Naive thymus-derived CD8-positive, alpha-beta T cell (primary cell): ENCODE data around the gene DCLK1. TPM values are rescaled to one million over a fixed set of nuclear protein-coding genes. Genes with fewer than 3 reads are reported as not detected.

Experiments
- ATAC-seq, 2 donors: fragments of 150-1000 bp; cut with Tn5 transposase in 1 of 2; sonication (Bioruptor Pico), chemical (Tn5 transposase) in 1 of 2; 1 replicate in 1 of 2; 2 replicates in 1 of 2; pipeline ENCODE4 v1.10.0; 2021; ENCODE audit warnings: mild to moderate bottlenecking in 2 of 2, moderate library complexity in 2 of 2
- POLR2A ChIA-PET: fragments of 350-600 bp; sonication (Branson Sonifier 250); formaldehyde crosslinking; loops from one replicate; lab custom pipeline; 2021; ENCODE audit warnings: antibody characterized with exemption; lab: Charles Lee
- DNase-seq, 10 donors: peaks; one replicate each; pipeline versions ENCODE4 v3.0.0 to v3.0.0-alpha.2; 2020 to 2022
- H3K27ac Mint-ChIP-seq, 10 donors: one replicate each; pipeline ENCODE4 v1.8.0; 2020 to 2022; ENCODE audit warnings: mild to moderate bottlenecking in 10 of 10, mixed read lengths in 10 of 10, moderate library complexity in 4 of 10, inconsistent platforms in 1 of 10
- H3K27me3 Mint-ChIP-seq, 5 donors: one replicate each; pipeline ENCODE4 v1.8.0; 2021 to 2022; ENCODE audit warnings: mixed read lengths in 5 of 5
- H3K36me3 Mint-ChIP-seq, 3 donors: one replicate each; pipeline ENCODE4 v1.8.0; 2020 to 2022; ENCODE audit warnings: mixed read lengths in 3 of 3, mild to moderate bottlenecking in 2 of 3, inconsistent platforms in 1 of 3
- H3K4me1 Mint-ChIP-seq, 4 donors: one replicate each; pipeline ENCODE4 v1.8.0; 2021 to 2022; ENCODE audit warnings: mixed read lengths in 4 of 4
- H3K4me3 Mint-ChIP-seq, 10 donors: one replicate each; pipeline ENCODE4 v1.8.0; 2020 to 2022; ENCODE audit warnings: mild to moderate bottlenecking in 10 of 10, mixed read lengths in 10 of 10, moderate library complexity in 6 of 10, inconsistent platforms in 1 of 10
- H3K9me3 Mint-ChIP-seq, 9 donors: one replicate each; pipeline ENCODE4 v1.8.0; 2020 to 2022; ENCODE audit warnings: mixed read lengths in 9 of 9, mild to moderate bottlenecking in 3 of 9, inconsistent platforms in 1 of 9, moderate library complexity in 1 of 9
- polyA plus RNA-seq, 3 donors: library from polyadenylated mRNA; unstranded; fragments of 300-500 nt; fragmentation: Illumina TruSeq; gene quantifications; one replicate each; pipeline ENCODE4 v1.2.3, GENCODE V29; 2021
- total RNA-seq, 8 experiments: library from RNA in 2 of 8; stranded (reverse) in 2 of 8; gene quantifications; one replicate each; pipeline ENCODE4 v1.2.3 and lab custom pipeline; 2021 to 2026

DCLK1 gene
- total and polyA plus RNA-seq, 5 experiments from 2014 or later = not detected

DNA sequence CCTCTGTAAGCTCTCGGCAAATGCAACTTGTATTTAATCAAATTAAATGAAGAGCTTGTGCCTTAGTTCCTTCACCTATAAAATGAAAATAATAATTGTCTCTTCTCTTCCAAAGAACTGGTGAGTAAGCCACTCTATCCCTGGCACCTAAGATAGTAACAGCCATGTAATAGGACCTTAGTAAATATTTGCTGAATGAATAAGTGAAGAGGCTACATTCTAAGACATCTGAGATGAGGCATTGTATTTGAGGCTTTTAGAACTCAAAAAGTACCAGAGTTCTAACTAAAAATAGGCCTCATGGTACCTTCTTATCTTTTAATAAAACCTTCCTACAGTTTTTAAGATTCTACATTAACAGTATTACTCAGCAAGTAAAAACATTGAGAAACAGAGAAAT, 17.3 kb upstream of the DCLK1 start:
- Mint-ChIP-seq H3K4me3 (no peak overlapping the region), H3K27me3 (peaks cover 0 to 5% (median 3%) of the 10 kb centered on the region in 5 donors), H3K9me3 (peaks cover 3 to 16% (median 9%) of the 10 kb centered on the region in 9 donors), H3K36me3 (no peaks in the 10 kb centered on the region), H3K27ac (no peak overlapping the region), H3K4me1 (no peaks in the 10 kb centered on the region)
- POLR2A ChIA-PET = no interaction called here
- DNase-seq = no peak
- no peak for ATAC-seq

DNA sequence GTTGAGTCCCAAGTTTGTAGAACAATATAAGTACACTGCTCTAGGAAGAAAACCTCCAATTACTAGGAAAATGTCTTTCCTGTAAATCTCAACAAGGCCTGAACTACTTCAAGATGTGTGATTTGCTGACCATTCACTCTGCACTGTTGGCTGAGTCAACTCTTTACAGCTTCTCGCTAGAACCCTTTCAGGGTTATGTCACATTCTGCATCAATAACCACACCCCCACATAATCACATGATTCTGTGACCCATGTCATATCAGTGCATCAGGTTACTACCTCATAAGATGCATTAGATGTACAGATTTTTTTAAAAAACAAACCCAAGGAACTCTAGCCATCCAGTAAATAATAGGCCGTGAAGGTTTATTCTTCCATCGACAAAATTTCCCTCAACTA, 16.1 kb upstream of the DCLK1 start:
- Mint-ChIP-seq H3K27ac (no peak overlapping the region), H3K27me3 (peaks cover 0 to 5% (median 0%) of the 10 kb centered on the region in 5 donors), H3K4me1 (no peaks in the 10 kb centered on the region), H3K36me3 (no peaks in the 10 kb centered on the region), H3K4me3 (no peak overlapping the region), H3K9me3 (peaks cover 2 to 16% (median 9%) of the 10 kb centered on the region in 9 donors)
- DNase-seq (no peak), ATAC-seq (no peak)
- POLR2A ChIA-PET = no interaction called here

DNA sequence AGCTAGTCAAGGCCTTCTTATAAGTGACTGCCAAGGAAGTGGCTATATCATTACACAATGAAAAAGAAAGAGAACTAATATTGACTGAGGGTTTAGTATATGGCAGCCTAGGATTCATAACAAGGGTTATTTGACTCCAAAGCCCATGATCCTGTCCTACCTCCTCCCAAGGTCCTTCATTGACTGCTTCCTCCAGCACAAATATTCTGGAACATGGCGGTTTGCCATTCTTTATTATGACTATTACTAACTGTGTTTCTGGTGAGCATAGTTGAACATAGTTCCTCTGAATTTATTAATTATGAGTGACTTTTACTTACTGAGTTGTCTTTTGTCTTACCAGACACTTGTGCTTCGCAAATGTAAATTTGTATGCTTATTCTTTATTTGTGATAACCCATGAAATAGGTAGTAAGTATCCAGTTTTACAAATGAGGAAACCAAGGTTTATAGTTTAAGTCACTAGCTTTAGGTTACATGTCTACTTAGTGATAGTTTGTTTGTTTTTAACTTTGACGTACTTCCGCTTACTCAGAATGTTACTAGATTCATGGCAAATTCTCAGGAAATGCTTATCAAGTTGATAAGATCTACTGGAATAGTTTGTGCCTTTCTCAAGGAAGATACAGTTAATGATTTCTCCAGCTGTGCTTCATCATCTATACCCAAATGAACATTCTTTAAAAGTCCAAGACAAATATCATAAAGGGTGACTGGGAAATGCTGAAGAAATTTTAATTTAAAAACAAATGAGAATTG, 15.5 kb upstream of the DCLK1 start:
- H3K27me3 Mint-ChIP-seq = peaks cover 0 to 5% (median 0%) of the 10 kb centered on the region in 5 donors
- H3K9me3 Mint-ChIP-seq = peaks cover 2 to 16% (median 8%) of the 10 kb centered on the region in 9 donors
- ATAC-seq = no peak
- no peak overlapping the region for H3K27ac Mint-ChIP-seq
- DNase-seq = no peak
- no peaks in the 10 kb centered on the region for H3K36me3 Mint-ChIP-seq
- H3K4me1 Mint-ChIP-seq = no peaks in the 10 kb centered on the region
- POLR2A ChIA-PET = no interaction called here
- no peak overlapping the region for H3K4me3 Mint-ChIP-seq

DNA sequence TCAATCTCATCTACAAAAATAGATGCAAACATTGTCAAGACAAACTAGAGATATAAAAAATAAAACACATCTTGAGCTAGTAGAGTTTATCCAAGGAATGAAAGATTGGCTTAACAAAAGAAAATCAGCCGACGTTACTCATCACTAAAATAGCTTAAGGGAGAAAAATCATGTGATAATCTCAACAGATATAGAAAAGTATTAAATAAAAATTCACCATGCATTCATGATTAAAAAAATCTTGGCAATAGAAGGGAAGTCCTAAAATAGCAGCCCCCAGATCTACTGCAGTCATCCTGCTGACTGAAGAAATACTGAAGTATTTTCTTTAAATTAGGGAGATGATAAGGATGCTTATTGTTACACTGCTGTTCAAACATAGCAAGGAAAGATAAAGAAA, 12.6 kb upstream of the DCLK1 start:
- DNase-seq (no peak), ATAC-seq (no peak)
- Mint-ChIP-seq H3K4me3 (no peak overlapping the region), H3K9me3 (peaks cover 0 to 20% (median 2%) of the 10 kb centered on the region in 9 donors), H3K36me3 (no peaks in the 10 kb centered on the region), H3K27me3 (peaks cover 0 to 5% (median 0%) of the 10 kb centered on the region in 5 donors), H3K27ac (no peak overlapping the region), H3K4me1 (no peaks in the 10 kb centered on the region)
- POLR2A ChIA-PET = no interaction called here

DNA sequence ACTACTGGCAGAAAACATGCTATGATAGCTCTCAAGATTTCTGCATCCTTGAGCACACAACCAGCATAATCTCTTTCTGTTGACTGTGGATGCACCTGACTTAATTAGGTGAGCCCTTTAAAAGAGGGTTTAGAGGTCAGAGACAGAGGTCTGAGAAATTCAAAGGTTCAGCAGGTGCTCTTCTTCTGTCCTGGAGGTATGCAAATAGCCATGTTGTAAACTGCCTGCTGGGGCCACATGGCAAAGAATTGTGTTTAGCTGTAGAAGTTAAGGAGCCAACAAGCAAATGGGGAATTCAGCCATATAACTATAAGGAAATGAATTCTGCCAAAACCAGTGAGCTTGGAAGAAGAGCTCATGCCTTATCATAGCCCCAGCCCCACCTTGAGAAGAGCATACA, 11.6 kb upstream of the DCLK1 start:
- Mint-ChIP-seq H3K9me3 (peaks cover 0 to 21% (median 2%) of the 10 kb centered on the region in 9 donors), H3K27me3 (peaks cover 0 to 5% (median 0%) of the 10 kb centered on the region in 5 donors), H3K36me3 (no peaks in the 10 kb centered on the region), H3K4me3 (no peak overlapping the region), H3K4me1 (no peaks in the 10 kb centered on the region), H3K27ac (no peak overlapping the region)
- ATAC-seq (no peak), DNase-seq (no peak)
- POLR2A ChIA-PET = no interaction called here

DNA sequence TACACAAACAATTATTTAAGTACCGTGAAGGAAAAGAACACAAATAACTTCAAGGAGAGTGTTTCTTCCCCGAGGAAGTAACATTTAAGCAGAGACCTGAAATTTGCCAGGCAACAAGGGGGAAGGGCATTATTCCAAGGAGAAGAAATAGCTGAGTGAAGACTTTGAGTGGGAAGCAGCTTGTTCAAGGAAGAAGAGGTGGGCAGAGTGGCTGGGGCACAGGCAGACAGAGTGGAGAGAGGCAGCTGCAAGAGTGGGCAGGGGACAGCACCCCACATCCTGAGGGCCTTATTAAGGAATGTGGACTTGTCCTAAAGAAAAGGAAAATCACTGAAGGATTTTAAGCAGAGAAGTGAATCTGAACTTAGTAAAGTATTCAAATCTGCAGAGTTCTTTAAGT, 4.7 kb upstream of the DCLK1 start:
- Mint-ChIP-seq H3K9me3 (peaks cover 0 to 22% (median 3%) of the 10 kb centered on the region in 9 donors), H3K4me3 (no peak overlapping the region), H3K36me3 (peaks cover 0 to 11% (median 0%) of the 10 kb centered on the region in 3 donors), H3K27ac (no peak overlapping the region), H3K27me3 (peaks cover 15 to 50% (median 35%) of the 10 kb centered on the region in 5 donors), H3K4me1 (no peaks in the 10 kb centered on the region)
- POLR2A ChIA-PET = no interaction called here
- DNase-seq = no peak
- no peak for ATAC-seq

DNA sequence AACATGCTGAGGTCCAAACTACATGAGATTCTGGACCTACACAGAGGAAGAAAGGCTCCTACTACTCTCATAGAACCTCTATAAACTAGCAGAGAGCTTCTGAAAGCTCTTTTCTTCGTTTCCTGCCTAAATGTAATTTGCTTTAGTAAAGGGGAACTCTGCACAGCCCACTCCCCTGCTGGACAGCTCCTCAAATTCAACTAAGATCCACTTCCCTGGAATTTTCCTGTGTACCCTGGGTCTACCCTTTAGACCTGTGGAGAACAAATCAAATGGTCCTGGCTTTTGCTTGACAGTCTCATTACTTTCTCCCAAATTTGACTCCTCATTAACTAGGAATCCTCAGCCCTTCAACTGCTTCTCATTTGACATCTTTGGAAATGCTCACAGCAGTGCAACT, 3.5 kb upstream of the DCLK1 start:
- DNase-seq (no peak), ATAC-seq (no peak)
- H3K27me3 Mint-ChIP-seq = peaks cover 18 to 62% (median 42%) of the 10 kb centered on the region in 5 donors
- POLR2A ChIA-PET = no interaction called here
- H3K4me3 Mint-ChIP-seq = no peak overlapping the region
- H3K27ac Mint-ChIP-seq = peak overlapping the region in 2 of 10 donors; percentile 18 to 40
- peaks cover 0 to 18% (median 3%) of the 10 kb centered on the region in 9 donors for H3K9me3 Mint-ChIP-seq
- H3K36me3 Mint-ChIP-seq = peaks cover 0 to 11% (median 0%) of the 10 kb centered on the region in 3 donors
- H3K4me1 Mint-ChIP-seq = peaks cover 0 to 4% (median 0%) of the 10 kb centered on the region in 4 donors

DNA sequence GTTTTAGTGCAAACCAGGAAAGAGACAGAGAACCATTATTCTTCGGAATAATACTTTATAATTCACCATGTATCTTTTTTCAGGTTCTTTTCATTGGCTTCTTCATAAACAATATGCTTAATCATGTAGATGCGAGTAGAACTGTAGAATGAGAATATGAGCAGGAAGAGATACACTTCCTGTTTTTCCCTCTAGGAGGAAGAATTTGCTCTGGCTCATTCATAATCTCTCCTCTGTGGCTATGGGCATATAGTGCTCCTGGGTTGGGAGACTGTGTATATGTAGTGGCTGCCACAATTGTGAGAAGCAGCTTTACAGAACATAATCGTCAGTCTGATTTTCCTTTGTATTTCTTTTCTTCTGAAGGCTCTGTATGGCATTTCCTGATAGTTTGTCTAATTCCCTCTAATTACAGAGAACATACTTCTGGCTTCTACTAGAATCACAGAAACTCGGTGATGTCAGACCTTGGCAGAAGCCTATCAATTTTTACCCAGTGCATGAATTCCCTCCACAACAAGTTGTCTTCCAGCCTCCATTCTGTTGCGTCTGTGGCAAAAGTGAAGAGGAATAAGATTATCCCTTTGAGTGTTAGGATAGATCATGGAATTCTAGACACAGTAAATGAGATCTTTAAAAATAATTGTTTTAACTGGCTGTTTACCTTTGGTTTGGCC, 2.9 kb upstream of the DCLK1 start:
- peaks cover 0 to 4% (median 0%) of the 10 kb centered on the region in 4 donors for H3K4me1 Mint-ChIP-seq
- no peak overlapping the region for H3K27ac Mint-ChIP-seq
- DNase-seq (no peak), ATAC-seq (no peak)
- peaks cover 0 to 11% (median 0%) of the 10 kb centered on the region in 3 donors for H3K36me3 Mint-ChIP-seq
- peaks cover 18 to 68% (median 46%) of the 10 kb centered on the region in 5 donors for H3K27me3 Mint-ChIP-seq
- H3K4me3 Mint-ChIP-seq = no peak overlapping the region
- POLR2A ChIA-PET = no interaction called here
- peaks cover 0 to 18% (median 3%) of the 10 kb centered on the region in 9 donors for H3K9me3 Mint-ChIP-seq

DNA sequence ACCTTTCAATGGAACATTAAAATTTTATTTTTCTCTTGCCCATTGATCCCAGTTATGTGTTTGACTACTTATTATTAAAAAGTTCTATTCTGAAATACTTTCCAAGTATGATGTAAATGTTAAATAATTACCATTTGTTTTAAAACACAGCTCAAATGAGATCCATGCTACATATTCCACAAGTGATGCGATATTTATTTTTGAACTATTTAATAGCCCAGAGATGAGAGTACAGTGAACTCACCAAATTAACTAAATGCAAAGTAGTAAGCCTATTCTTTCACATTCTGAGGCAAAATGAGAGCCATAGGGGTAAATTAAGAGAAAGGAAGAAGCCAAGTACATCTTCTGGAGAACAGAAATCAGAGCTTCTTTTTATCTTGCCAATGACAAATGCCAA, 1.2 kb upstream of the DCLK1 start:
- H3K4me1 Mint-ChIP-seq = peaks cover 0 to 4% (median 0%) of the 10 kb centered on the region in 4 donors
- no peak for ATAC-seq
- DNase-seq = no peak
- H3K27me3 Mint-ChIP-seq = peaks cover 18 to 69% (median 50%) of the 10 kb centered on the region in 5 donors
- no peak overlapping the region for H3K27ac Mint-ChIP-seq
- no peak overlapping the region for H3K4me3 Mint-ChIP-seq
- POLR2A ChIA-PET = no interaction called here
- peaks cover 0 to 11% (median 0%) of the 10 kb centered on the region in 3 donors for H3K36me3 Mint-ChIP-seq
- H3K9me3 Mint-ChIP-seq = peaks cover 0 to 17% (median 3%) of the 10 kb centered on the region in 9 donors

DNA sequence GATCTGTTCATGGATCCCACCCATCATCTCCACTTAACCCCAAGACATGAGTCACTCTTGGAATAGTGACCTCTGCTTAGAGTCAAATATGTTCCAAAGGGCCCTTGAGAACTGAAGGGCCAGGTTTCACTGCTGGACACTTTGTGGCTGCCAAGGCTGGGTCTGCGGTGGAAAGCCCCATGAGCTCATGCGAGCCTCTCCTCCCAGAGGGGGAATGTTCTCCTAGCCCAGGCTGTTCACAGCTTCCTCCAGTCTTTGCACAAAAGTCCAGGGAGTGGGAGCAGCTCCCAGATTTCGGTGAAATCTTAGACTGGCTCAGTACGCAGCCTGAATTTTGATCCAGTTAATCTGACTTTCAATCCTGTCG, 732 bp upstream of the DCLK1 start:
- ATAC-seq = no peak
- H3K4me1 Mint-ChIP-seq = peaks cover 0 to 4% (median 0%) of the 10 kb centered on the region in 4 donors
- peaks cover 0 to 17% (median 3%) of the 10 kb centered on the region in 9 donors for H3K9me3 Mint-ChIP-seq
- POLR2A ChIA-PET = no interaction called here
- no peak overlapping the region for H3K27ac Mint-ChIP-seq
- no peak overlapping the region for H3K4me3 Mint-ChIP-seq
- H3K36me3 Mint-ChIP-seq = peaks cover 0 to 11% (median 0%) of the 10 kb centered on the region in 3 donors
- H3K27me3 Mint-ChIP-seq = peaks cover 18 to 69% (median 50%) of the 10 kb centered on the region in 5 donors
- no peak for DNase-seq

DNA sequence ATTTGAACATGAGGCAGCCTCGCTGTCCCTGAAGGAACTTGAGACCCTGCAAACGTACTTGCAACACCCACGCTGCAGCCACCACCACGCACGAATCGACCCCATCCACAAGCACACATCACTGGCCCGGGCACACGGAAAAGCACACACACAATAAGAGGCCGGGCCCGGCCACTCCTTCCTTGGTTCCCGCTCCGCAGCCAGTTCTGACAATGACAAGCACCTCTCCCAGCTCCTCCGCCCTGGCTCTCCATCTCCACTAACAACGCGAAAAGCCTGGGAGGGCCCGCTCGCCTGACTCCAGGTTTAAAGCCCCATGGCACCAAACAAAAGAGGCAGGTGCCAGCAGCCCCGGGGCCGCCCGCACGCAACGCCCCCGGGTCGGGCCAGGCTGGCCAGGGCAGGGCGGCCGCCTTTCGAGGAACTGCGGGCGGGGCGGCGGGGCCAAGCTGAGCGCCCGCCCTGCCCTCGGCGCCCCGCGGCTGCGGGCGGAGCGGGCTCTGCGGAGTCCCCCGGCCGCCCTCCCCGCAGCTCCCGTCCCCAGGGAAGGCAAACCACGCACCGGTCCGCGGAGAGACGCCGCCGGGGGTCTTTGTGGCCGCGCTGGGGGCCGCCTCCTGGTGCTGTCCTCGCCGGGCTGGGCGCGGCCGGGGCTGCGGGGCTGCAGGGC, 495 bp downstream of the DCLK1 start:
- Mint-ChIP-seq H3K27me3 (peaks cover 18 to 63% (median 48%) of the 10 kb centered on the region in 5 donors), H3K4me1 (peaks cover 0 to 4% (median 0%) of the 10 kb centered on the region in 4 donors), H3K4me3 (no peak overlapping the region), H3K36me3 (peaks cover 0 to 9% (median 0%) of the 10 kb centered on the region in 3 donors), H3K9me3 (peaks cover 0 to 11% (median 2%) of the 10 kb centered on the region in 9 donors), H3K27ac (no peak overlapping the region)
- POLR2A ChIA-PET = no interaction called here
- no peak for ATAC-seq
- no peak for DNase-seq

DNA sequence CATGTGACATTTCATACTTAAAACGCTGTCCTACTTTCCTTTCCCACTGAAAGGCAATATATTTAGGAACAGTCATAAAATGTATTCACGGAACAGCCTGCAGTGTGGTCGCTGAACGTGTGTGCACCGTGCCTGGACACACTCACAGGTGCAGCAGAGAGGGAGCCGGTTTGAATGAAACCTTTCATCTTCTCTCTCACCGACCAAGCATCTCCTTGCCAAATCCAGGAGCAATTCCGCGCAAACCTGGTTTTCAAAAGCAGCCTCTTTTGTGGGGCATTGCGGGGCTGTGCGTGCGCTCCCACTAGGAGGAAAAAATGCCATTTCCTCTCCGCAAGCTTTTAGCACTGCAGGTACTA, 1.0 kb downstream of the DCLK1 start:
- no peak overlapping the region for H3K4me3 Mint-ChIP-seq
- peaks cover 15 to 58% (median 44%) of the 10 kb centered on the region in 5 donors for H3K27me3 Mint-ChIP-seq
- H3K36me3 Mint-ChIP-seq = peaks cover 0 to 4% (median 0%) of the 10 kb centered on the region in 3 donors
- POLR2A ChIA-PET = no interaction called here
- ATAC-seq (no peak), DNase-seq (no peak)
- H3K4me1 Mint-ChIP-seq = peaks cover 0 to 4% (median 0%) of the 10 kb centered on the region in 4 donors
- no peak overlapping the region for H3K27ac Mint-ChIP-seq
- peaks cover 0 to 6% (median 0%) of the 10 kb centered on the region in 9 donors for H3K9me3 Mint-ChIP-seq
